ENCODE results near the gene DNAJC6.

GRCh38 chr1:65267271-65267670 lies 42.1 kb upstream of the DNAJC6 start:
- no peak for TF ChIP-seq EZH2 (IDR thresholded peaks at IDR 0.05)
- TF ChIP-seq POLR2AphosphoS5 (IDR thresholded peaks at IDR 0.05; ENCODE audit: borderline replicate concordance, low read depth, low read length): no peak
